Upper lobe of left lung (tissue), 6 donors: ENCODE measurements around the gene CASP12. TPM values are rescaled to one million over a fixed set of nuclear protein-coding genes. Genes with fewer than 3 reads are reported as not detected.
A peak's percentile ranks its signal among the peaks of the same experiment; 100 is the strongest.
"Not testable (repeated sequence)": the region's sequence is repeated elsewhere in the genome, so short reads cannot be mapped to it uniquely, and the experiment has no call there.

ENCODE experiments used
- ATAC-seq, 2 donors: fragments of 200-7000 bp; cut with Tn5 transposase; one replicate each; pipeline ENCODE4 v1.9.1; 2022; ENCODE audit warnings: mild to moderate bottlenecking in 2 of 2, moderate library complexity in 2 of 2; ENCODE audit not compliant: low FRiP score in 2 of 2
- DNase-seq, 2 donors: peaks; one replicate each; pipeline ENCODE4 v3.0.0-alpha.2; 2019 to 2020
- H3K27ac ChIP-seq, 4 donors: fragments of 200-600 bp; sonication (generic); one replicate each; pipeline ENCODE4 v1.5.1; 2016 to 2019
- H3K27me3 ChIP-seq, 4 donors: fragments of 200-600 bp; sonication (generic); one replicate each; pipeline ENCODE4 v1.5.1; 2017 to 2019
- H3K36me3 ChIP-seq, 4 donors: fragments of 200-600 bp; sonication (generic); one replicate each; pipeline ENCODE4 v1.5.1; 2016 to 2019
- H3K4me1 ChIP-seq, 4 donors: fragments of 200-600 bp; sonication (generic); one replicate each; pipeline ENCODE4 v1.5.1; 2018 to 2019
- H3K4me3 ChIP-seq, 4 donors: fragments of 200-600 bp; sonication (generic); one replicate each; pipeline ENCODE4 v1.5.1; 2017 to 2019; ENCODE audit warnings: mild to moderate bottlenecking in 2 of 4, moderate library complexity in 1 of 4
- H3K9me3 ChIP-seq, 4 donors: fragments of 200-600 bp; sonication (generic); one replicate each; pipeline ENCODE4 v1.5.1; 2018 to 2019
- CTCF ChIP-seq, 6 experiments: fragments of 450-650 bp in 4 of 6; fragments of 200-600 bp in 2 of 6; sonication (generic) in 2 of 6; IDR thresholded peaks; one replicate each; pipeline ENCODE4 v1.5.1; 2016 to 2019; ENCODE audit warnings: antibody characterized with exemption in 6 of 6
- EP300 ChIP-seq, 4 donors: sonication (generic); formaldehyde crosslinking; IDR thresholded peaks; one replicate each; pipeline ENCODE4 v1.5.1; 2017; ENCODE audit warnings: antibody characterized with exemption in 4 of 4, control low read depth in 2 of 4
- POLR2A ChIP-seq, 4 donors: fragments of 450-650 bp; IDR thresholded peaks; one replicate each; pipeline ENCODE4 v1.5.1; 2016 to 2017; ENCODE audit warnings: antibody characterized with exemption in 4 of 4, mild to moderate bottlenecking in 2 of 4
- POLR2AphosphoS5 ChIP-seq, 2 donors: sonication (generic); formaldehyde crosslinking; IDR thresholded peaks; one replicate each; pipeline ENCODE4 v1.5.1; 2017; ENCODE audit warnings: antibody characterized with exemption in 2 of 2
- WGBS, 2 donors: methylation state at CpG; one replicate each; pipeline ENCODE4 v1.1.5; 2017 to 2018; 5-methylcytosine and 5-hydroxymethylcytosine counted together
- total RNA-seq, 6 donors: library from RNA; depleted of rRNA in 4 of 6; stranded (reverse); fragments of >200 nt in 4 of 6; gene quantifications; one replicate each; pipeline versions ENCODE4 v1.1.0 to v1.2.1, GENCODE V29; 2016 to 2021
- donor health status: DM: no; HTN: no; CAD: no; lungs with moderate emphysema.
- donor health status: DM: no; HTN: yes; CAD: no; lungs with severe emphysema.

CASP12 gene
- total RNA-seq, 6 donors from 2014 or later = 0.91 to 9.5 (median 1.4) TPM

- DNase-seq = no peak
Measured at GRCh38 chr11:104934594-104934993, 36.3 kb upstream of the CASP12 start.

GRCh38 chr11:104934073-104934472 is 35.8 kb upstream of the CASP12 start:
- not testable (repeated sequence) for H3K27ac ChIP-seq, H3K4me3 ChIP-seq, H3K27me3 ChIP-seq, H3K9me3 ChIP-seq, H3K4me1 ChIP-seq, DNase-seq, ATAC-seq, H3K36me3 ChIP-seq
- 91 to 99% methylated on average over 3 of the region's 3 CpGs for WGBS, 2 donors

More at GRCh38 chr11:104934594-104934993, 36.3 kb upstream of the CASP12 start:
- Histone ChIP-seq H3K27ac (no peak overlapping the region), H3K9me3 (no peaks in the 10 kb centered on the region), H3K4me1 (no peaks in the 10 kb centered on the region), H3K27me3 (no peaks in the 10 kb centered on the region), H3K4me3 (no peak overlapping the region), H3K36me3 (no peaks in the 10 kb centered on the region)
- WGBS, 2 donors = 31 to 56% methylated on average over 1 of the region's 1 CpG
- no peak for TF ChIP-seq POLR2A (IDR thresholded peaks at IDR 0.05)
- TF ChIP-seq EP300 (IDR thresholded peaks at IDR 0.05) = no peak
- TF ChIP-seq POLR2AphosphoS5 (IDR thresholded peaks at IDR 0.05) = no peak
- TF ChIP-seq CTCF (IDR thresholded peaks at IDR 0.05) = no peak
- ATAC-seq = no peak

GRCh38 chr11:104928811-104929210 is 30.6 kb upstream of the CASP12 start:
- TF ChIP-seq EP300 (IDR thresholded peaks at IDR 0.05) = no peak
- TF ChIP-seq POLR2AphosphoS5 (IDR thresholded peaks at IDR 0.05) = no peak
- no peak for TF ChIP-seq POLR2A (IDR thresholded peaks at IDR 0.05)
- ATAC-seq (no peak), DNase-seq (no peak)
- H3K27me3 ChIP-seq = no peaks in the 10 kb centered on the region
- H3K4me3 ChIP-seq = no peak overlapping the region
- no peaks in the 10 kb centered on the region for H3K36me3 ChIP-seq
- H3K27ac ChIP-seq = no peak overlapping the region
- peaks cover 0 to 4% (median 0%) of the 10 kb centered on the region in 4 donors for H3K9me3 ChIP-seq
- H3K4me1 ChIP-seq = no peaks in the 10 kb centered on the region

- peaks cover 0 to 4% (median 0%) of the 10 kb centered on the region in 4 donors for H3K9me3 ChIP-seq
- WGBS, 2 donors = 78 to 92% methylated on average over 5 to 9 of the region's 9 CpGs
- H3K4me1 ChIP-seq = no peaks in the 10 kb centered on the region
- ATAC-seq (no peak), DNase-seq (no peak)
- H3K4me3 ChIP-seq = no peak overlapping the region
- H3K36me3 ChIP-seq = no peaks in the 10 kb centered on the region
- no peak overlapping the region for H3K27ac ChIP-seq
- H3K27me3 ChIP-seq = no peaks in the 10 kb centered on the region
- TF ChIP-seq EP300 (IDR thresholded peaks at IDR 0.05) (no peak), POLR2A (IDR thresholded peaks at IDR 0.05) (no peak), POLR2AphosphoS5 (IDR thresholded peaks at IDR 0.05) (no peak), CTCF (IDR thresholded peaks at IDR 0.05) (no peak)
Measured at GRCh38 chr11:104926771-104927611, 28.7 kb upstream of the CASP12 start.

GRCh38 chr11:104925850-104926249 is 27.6 kb upstream of the CASP12 start:
- H3K27me3 ChIP-seq = no peaks in the 10 kb centered on the region
- DNase-seq (no peak), ATAC-seq (no peak)
- TF ChIP-seq EP300 (IDR thresholded peaks at IDR 0.05) (no peak), POLR2AphosphoS5 (IDR thresholded peaks at IDR 0.05) (no peak)
- no peaks in the 10 kb centered on the region for H3K4me1 ChIP-seq
- H3K27ac ChIP-seq = no peak overlapping the region
- H3K9me3 ChIP-seq = peaks cover 0 to 4% (median 0%) of the 10 kb centered on the region in 4 donors
- no peaks in the 10 kb centered on the region for H3K36me3 ChIP-seq
- no peak overlapping the region for H3K4me3 ChIP-seq
- WGBS, 2 donors = 97% methylated on average over 6 of the region's 6 CpGs; no CpG with 5 or more reads in 1 of the 2 donors

- H3K36me3 ChIP-seq = no peaks in the 10 kb centered on the region
- ATAC-seq = peak in 1 of 2 donors; percentile 75
- H3K9me3 ChIP-seq = no peaks in the 10 kb centered on the region
- peak overlapping the region; percentile 54 to 84 (median 74) for H3K27ac ChIP-seq
- TF ChIP-seq EP300 (IDR thresholded peaks at IDR 0.05) = no peak
- TF ChIP-seq POLR2A (IDR thresholded peaks at IDR 0.05) = peak in 2 of 4 donors; percentile 31 to 47
- peak overlapping the region in 3 of 4 donors; percentile 33 to 46 (median 44) for H3K4me3 ChIP-seq
- DNase-seq = no peak
- 15 to 16% methylated on average over 6 of the region's 6 CpGs for WGBS, 2 donors
- no peaks in the 10 kb centered on the region for H3K27me3 ChIP-seq
- peaks cover 0 to 26% (median 7%) of the 10 kb centered on the region in 4 donors for H3K4me1 ChIP-seq
Measured at GRCh38 chr11:104918113-104918824, 20.0 kb upstream of the CASP12 start.
